Retinal pigment epithelial cell (primary cell): ENCODE data around the gene KLK11.

Experiments
- DNase-seq: peaks from one replicate; pipeline ENCODE4 v3.0.0-alpha.2; 2010; ENCODE audit warnings: low read depth
- H3K4me3 ChIP-seq: 2 replicates; pipeline ENCODE4 v1.5.1; 2011; ENCODE audit warnings: mild to moderate bottlenecking, low read length, control low read depth, moderate library complexity
- TF ChIP-seq, protein P1 (sequence below): conservative IDR thresholded peaks from 2 replicates; pipeline ENCODE4 v1.5.1; 2011; ENCODE audit warnings: low read depth, low read length, control low read depth, inconsistent platforms

The KLK11 gene

DNA sequence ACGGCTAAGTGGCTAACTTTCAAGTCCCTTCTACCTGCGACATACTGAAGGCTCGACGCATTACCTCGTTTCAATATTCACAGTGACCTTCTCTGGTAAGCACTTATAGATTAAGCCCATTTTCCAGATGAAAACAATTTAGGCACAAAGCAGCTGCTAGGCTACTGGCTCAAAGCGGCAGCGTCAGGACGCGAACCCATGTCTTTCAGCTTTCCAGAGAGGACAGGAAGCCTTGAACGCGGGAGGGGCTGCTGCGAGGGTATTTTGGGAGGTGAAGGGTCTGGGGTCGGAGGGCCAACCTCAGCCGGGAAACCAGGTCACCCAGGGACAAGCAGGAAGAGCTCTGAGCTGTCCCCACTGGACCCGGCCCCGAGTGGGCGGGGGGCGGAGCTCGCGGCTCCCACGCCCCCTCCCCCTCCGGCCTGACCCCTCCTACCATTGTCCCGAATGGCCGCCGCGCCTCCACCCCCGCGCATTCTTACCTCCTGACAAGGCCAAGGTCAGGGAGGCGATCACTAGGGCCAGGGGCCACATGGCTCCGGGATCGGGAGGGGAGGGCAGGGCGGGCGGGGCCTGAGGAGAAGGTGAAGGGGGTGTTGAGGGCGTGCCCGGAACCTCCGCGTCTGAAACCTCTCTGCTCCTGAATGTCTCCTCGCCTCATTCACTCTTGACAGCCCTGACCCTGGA is 38.3 kb upstream of the KLK11 start, which contains the start of gene KLK13:
KLK13 (minus strand) TSS at position 559 of the 687 bp plus-strand sequence; CDS start at position 534, 25 bp downstream.
- TF ChIP-seq, protein P1, sequence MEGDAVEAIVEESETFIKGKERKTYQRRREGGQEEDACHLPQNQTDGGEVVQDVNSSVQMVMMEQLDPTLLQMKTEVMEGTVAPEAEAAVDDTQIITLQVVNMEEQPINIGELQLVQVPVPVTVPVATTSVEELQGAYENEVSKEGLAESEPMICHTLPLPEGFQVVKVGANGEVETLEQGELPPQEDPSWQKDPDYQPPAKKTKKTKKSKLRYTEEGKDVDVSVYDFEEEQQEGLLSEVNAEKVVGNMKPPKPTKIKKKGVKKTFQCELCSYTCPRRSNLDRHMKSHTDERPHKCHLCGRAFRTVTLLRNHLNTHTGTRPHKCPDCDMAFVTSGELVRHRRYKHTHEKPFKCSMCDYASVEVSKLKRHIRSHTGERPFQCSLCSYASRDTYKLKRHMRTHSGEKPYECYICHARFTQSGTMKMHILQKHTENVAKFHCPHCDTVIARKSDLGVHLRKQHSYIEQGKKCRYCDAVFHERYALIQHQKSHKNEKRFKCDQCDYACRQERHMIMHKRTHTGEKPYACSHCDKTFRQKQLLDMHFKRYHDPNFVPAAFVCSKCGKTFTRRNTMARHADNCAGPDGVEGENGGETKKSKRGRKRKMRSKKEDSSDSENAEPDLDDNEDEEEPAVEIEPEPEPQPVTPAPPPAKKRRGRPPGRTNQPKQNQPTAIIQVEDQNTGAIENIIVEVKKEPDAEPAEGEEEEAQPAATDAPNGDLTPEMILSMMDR, result no peak
- no peak within 1 kb of the TSS for H3K4me3 ChIP-seq
- no peak for DNase-seq

DNA sequence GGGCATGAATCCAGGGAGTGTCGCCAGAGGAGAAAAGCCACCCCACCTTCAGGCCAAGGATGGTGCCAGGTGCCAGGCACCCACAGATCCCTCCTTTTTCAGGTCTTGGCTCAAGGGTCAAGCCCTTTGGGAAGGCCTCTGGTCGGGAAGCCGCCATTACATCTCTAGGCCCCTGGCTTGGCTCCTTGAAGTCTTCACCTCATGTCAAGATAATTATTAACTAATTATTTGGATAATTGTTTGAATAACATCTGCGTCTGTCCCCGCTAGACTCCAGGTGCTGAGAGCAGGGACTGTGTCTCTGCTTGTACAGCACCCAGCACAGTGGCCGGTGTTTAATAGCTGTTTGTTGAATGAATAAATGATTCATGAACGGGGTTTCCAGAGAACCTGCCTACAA is 37.2 kb upstream of the KLK11 start:
- H3K4me3 ChIP-seq, result no peak overlapping the region
- TF ChIP-seq, protein P1, result no peak

DNA sequence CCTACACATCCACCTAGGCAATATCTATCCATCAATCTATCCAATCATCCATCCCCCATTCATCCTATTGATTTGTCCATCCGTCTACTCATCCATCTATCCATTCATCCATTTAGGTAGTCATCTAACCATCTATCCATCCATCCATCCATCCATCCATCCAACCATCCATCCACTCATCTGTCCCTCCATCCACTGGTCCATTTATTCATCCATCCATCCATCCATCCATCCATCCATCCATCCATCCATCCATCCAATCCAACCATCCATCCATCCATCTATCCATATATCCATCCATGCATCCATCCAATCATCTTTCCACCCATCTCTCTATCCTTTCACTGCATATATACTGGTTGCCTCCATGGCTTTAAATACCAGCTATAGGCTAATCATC is 34.6 kb upstream of the KLK11 start:
- no peak overlapping the region for H3K4me3 ChIP-seq
- DNase-seq, result no peak
- TF ChIP-seq, protein P1, result no peak

More for the DNA sequence above, 37.2 kb upstream of the KLK11 start:
- DNase-seq, result no peak

DNA sequence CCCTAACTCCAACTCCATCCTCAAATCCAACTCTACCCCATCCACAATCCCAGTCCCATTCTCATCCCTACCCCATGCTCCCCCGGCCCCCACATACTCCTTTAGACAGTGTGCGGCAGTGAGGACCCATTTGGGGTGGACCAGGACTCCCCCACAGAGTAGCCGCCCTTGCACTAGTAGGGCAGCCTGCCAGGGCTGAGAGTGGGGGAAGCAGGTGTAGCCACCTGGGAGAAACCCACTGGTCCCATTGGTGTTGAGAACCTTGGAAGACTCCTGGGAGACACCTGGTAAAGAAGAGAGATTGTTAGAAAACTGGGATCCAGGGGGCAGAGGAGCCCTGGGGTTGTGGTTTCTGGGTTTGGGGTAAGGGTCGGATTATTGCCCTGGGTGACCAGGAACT is 33.9 kb upstream of the KLK11 start:
- TF ChIP-seq, protein P1, result no peak
- H3K4me3 ChIP-seq, result no peak overlapping the region
- DNase-seq, result no peak

DNA sequence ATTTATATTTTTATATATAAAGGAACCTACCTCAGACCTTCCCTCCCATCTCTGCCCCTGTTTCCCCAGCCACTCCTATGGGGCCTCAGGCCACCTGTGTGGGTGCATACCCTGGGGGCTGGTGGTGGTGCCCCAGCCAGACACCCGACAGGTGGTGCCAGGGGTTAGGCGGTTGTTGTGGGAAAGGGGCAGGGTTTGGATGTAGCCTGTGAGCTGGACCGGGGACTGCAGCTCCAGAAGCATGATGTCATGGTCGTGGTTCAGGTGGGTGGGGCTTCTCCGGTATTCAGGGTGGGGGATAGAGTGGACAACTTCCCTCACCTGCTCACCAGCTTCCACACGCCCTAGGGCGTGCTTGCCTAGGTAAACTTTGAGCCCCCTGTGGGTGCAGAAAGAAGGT is 33.3 kb upstream of the KLK11 start:
- H3K4me3 ChIP-seq, result no peak overlapping the region
- no peak for DNase-seq
- TF ChIP-seq, protein P1, result no peak

DNA sequence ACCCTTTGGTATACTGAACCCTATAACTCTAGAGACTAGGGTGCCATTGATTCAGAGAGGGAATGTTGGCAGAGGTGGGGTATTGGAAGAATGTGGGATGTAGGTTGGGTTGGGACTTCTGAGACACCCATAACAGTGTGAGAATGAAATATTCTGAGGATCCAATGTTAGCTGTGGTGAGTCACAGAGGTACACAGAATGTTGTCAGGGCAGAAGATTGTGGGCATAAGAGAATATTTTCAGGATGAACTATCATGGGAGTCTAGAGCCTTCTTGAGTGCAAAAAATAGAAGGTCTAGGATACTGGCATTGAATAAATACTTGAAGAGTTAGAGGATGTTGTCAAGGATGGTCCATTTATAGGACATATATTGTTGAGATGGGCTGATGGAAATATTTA is 29.4 kb upstream of the KLK11 start:
- H3K4me3 ChIP-seq, result no peak overlapping the region
- TF ChIP-seq, protein P1, result no peak
- DNase-seq, result no peak

DNA sequence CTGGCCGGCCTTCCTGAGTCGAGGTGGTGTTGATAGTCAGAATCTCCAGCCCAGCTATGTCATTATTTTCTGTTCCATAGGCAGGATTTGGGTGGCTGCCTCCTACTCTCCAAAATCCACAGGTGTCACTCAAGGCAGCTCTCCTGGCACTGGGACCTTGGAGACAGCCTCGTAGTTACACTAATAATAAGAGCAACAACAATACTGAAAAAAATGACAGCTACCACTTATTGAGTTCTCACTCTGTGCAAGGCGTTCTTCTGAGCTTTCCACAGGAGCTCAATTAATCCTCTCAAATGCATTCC is 20.6 kb upstream of the KLK11 start:
- H3K4me3 ChIP-seq, result no peak overlapping the region
- DNase-seq, result no peak
- TF ChIP-seq, protein P1, result no peak
